COLO829 (cell line): ENCODE data around the gene OLFM1.
"Not testable (repeated sequence)": the region's sequence is repeated elsewhere in the genome, so short reads cannot be mapped to it uniquely, and the experiment has no call there.

Experiments used
- DNase-seq: peaks from one replicate; pipeline ENCODE4 v3.0.0; 2012; ENCODE audit warnings: low spot score

OLFM1 gene

DNA sequence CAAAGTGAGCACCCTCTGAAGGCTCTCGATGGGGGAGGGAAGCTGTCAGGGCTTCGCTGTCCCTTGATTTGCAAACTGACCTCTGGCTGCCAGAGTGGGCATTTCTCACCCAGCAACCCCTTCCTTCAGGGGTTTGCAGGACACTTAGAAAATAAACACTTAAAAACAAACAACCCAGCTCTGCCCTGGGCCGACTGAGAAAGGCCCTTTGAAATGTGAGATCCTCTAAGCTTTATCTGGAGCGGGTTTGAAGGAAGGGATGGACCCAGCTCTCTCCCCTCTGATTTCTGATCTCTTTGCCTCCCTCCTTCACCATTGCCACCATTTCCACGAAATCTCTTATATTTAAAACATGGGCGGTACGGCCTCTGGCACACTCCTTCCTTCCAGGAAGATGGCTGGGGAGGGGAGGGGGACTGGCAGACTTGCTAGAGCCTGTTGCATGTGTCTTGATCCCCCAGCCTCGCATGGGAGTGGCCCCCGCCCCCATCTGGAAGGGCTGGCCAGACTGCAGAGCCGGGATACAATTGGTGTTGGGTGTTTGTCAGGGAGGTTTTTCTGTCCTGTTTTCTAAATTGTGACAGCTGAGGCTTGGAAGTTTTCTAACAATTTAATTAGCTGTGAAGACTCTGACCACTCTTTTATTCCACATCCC, 20.2 kb downstream of the OLFM1 start:
- no peak for DNase-seq

DNA sequence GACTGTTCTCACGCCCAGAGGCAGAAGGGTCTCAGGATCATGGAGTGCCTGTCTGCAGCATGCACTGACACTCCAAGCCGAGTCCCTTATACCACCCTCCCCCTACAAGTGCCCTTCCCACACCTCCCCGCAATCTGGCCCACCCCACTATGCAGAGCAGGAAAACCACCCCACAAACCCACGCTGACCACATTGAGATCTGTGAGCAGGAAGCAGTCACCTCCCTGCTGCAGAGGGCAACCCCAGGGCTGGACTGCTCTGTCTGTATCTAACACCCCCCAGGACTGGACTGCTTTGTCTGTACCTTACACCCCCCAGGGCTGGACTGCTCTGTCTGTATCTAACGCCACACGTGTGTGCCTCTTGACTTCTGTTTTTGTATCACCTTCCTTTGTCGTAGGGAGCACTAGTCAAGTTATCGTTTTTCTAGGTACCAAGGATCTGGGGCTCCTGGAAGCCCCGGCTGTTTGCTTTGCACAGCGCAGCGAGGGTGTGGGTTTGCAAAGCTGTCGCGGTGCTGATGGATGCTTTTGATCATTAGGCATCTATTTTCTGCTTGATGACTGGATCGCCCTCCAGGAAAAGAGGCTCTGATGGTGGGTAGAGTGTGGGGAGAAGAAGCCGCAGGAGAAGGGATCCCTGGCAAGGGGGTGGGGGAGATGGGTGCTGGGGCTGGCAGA, 21.5 kb downstream of the OLFM1 start:
- DNase-seq, result no peak

DNA sequence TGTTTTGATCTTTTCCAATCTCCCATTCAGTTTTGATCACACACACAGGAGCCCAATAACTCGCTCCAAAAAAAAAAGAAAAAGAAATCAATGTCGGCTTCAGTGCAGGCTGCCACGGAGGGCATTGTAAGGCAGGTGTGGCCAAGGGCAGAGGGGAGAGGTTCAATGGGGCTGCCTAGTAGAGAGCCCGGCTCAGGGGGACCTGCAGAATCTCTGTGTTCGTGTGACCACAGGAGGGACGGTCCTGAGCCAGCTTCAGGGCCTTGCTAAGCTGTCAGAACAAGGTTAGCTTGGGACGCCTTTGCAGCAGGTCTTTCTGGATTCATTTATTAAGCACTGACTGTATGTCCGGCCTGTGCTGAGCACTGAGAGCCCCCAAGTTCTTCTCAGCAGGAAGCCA, 22.2 kb downstream of the OLFM1 start:
- DNase-seq, result no peak

DNA sequence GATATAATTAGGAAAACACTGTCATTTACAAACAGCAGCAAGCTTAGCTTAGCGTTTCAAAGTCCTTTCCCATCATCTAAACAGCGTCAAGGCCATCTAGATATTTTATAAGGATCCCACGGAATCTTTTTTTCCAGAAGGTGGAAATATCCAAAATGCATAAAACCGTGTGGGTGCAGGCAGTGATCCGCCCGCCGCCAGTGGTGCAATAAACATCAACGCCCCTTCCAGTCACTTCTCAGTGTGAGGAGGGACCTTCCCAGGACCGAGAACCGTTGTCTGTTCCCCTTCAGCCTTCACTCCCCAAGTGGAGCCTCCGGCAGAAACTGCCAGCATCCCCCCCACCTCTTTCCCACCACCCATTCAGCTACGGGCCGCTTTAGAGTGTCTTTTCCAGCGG, 22.9 kb downstream of the OLFM1 start:
- no peak for DNase-seq

DNA sequence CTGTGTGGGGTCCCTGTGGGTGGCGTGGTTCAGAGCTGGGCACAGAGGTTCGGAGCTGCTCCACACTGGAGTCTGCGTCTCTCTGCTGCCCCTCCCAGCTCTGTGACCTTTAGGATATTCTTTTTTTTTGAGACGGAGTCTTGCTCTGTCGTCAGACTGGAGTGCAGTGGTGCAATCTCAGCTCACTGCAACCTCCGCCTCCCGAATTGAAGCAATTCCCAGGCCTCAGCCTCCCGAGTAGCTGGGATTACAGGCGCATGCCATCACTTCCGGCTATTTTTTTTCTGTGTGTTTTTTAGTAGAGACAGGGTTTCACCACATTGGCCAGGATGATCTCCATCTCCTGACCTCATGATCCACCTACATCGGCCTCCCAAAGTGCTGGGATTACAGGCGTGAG, 24.1 kb downstream of the OLFM1 start:
- DNase-seq, result not testable (repeated sequence)

DNA sequence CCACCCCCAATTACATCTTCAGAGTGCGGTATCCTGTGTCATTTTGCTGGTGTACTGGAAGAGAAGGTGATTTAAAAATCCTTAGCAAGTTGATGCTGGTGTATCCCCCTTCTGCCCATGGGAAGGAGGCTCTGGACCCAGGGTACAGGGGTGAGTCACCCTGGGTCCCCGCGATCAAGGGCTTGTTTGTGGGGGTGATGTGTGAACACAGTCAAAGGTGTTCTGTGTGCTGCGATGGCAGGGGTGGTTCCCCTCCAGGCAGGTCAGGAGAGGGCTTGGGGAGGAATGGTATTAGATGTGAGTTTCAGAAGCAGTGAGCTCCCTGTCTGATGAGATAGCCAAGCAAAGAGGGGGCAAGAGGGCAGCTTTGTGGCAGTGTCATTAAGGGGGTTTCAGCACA, 28.9 kb downstream of the OLFM1 start:
- no peak for DNase-seq

DNA sequence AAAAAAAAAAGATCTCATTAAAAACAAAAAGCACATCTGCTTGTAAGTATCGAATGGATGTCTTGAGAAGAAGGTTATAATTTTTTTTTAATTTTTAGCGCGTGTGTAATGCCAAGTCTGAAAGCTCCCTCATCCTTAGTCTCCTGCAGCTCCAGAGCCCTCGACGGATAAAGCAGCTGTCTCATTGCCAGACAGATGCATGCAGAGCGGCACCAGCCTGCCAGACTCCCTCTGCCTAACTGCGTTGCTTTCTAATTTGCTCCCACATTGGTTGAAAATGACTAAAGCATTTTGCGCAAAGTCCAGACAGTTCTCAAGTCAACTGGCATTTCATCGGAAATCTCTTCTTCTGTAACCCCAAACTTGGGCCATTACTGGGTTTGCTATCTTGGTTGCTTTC, 29.4 kb downstream of the OLFM1 start:
- no peak for DNase-seq

DNA sequence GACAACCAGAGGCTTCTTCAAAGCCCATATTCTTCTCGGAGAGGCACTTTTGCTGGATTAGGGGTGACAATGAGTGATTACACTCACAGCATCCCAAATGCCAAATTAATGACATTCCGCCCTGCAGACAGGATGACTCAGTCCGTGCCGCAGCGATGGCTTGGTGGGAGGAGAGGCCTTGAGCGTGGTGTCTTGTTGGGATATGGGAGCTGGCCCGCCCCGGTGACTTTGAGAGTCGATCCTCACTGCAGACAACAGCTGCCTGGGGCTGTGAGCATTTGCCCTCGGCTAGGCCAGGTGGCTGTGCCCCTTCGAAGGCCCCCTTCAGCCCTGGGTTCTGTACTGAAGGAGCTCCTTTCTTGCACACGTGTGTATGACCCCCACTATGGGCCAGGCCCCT, 29.8 kb downstream of the OLFM1 start:
- DNase-seq, result no peak

DNA sequence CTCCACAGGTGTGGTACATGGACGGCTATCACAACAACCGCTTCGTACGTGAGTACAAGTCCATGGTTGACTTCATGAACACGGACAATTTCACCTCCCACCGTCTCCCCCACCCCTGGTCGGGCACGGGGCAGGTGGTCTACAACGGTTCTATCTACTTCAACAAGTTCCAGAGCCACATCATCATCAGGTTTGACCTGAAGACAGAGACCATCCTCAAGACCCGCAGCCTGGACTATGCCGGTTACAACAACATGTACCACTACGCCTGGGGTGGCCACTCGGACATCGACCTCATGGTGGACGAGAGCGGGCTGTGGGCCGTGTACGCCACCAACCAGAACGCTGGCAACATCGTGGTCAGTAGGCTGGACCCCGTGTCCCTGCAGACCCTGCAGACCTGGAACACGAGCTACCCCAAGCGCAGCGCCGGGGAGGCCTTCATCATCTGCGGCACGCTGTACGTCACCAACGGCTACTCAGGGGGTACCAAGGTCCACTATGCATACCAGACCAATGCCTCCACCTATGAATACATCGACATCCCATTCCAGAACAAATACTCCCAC, 32.1 kb downstream of the OLFM1 start:
- DNase-seq, result no peak

DNA sequence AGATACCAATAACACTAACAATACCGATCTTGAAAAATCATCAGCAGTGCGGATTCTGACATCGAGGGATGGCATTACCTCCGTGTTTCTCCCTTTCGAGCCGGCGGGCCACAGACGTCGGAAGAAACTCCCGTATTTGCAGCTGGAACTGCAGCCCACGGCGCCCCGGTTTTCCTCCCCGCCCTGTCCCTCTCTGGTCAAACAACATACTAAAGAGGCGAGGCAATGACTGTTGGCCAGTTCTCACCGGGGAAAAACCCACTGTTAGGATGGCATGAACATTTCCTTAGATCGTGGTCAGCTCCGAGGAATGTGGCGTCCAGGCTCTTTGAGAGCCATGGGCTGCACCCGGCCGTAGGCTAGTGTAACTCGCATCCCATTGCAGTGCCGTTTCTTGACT, 32.8 kb downstream of the OLFM1 start:
- DNase-seq, result no peak

DNA sequence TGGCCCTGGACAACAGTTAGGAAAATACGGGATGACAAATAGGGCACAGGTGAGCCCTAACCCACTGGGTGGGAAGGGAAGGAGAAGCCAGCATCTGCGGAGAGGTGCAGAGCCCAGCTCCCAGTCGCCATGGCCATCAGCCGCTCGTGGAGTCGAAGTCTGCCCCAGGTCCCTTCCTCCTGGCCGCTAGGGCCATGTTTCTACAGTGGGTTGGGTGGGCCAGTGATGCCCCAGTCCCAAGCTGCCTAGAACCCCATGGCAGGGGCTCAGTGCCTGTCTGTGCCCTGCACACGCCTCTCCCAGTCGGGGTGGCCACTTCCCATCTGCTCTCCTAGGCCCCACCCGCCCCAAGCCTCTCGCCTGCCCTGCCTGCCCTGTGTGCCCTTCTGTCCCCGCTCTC, 34.8 kb downstream of the OLFM1 start:
- no peak for DNase-seq

DNA sequence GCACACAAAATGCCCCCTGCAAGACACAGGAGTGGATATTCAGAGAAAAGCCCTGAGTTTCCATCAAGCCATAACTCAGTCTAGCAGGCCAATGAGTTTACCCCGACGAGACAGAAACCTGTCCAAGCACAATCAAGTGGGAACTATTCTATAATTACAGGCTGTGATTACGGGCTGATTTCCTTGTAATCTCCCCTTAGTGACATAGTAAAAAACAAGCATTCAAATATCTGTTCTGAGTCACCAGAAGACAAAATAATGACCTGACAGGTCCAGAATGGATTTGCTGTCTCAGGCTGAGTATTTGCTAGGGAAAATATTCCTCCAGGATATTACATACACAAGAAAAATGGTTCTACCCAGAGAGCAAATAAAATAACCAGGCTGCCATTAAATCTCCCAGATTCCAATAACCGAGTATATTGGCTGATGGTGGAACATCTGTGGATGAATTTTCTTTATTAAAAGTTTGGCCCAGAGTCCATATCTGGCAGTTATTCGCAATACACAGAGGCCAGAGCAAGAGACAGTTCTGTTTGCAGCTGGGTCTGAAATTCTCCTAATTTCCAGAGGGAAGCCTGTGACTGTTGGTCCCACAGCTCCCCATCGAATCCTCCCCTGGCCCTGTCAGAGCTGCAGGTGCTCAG, 35.8 kb downstream of the OLFM1 start:
- DNase-seq, result no peak

DNA sequence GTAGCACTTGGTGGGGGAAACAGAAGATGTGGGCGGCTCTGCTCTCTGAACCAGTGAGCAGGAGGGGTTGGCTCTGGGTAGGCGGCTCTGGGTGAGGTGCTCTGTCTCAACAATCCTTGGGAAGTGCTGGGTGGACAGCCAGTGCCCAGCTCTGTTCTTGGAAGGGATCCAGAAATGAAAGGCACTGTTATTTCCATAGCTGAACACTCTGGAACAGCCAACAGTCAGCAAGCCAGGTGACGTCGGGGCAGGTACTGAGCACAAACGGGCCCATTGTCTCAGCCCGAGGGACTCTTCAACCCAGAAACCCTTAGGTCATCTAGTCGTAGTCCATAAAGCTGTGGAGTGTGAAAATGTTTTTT, 36.3 kb downstream of the OLFM1 start:
- no peak for DNase-seq

DNA sequence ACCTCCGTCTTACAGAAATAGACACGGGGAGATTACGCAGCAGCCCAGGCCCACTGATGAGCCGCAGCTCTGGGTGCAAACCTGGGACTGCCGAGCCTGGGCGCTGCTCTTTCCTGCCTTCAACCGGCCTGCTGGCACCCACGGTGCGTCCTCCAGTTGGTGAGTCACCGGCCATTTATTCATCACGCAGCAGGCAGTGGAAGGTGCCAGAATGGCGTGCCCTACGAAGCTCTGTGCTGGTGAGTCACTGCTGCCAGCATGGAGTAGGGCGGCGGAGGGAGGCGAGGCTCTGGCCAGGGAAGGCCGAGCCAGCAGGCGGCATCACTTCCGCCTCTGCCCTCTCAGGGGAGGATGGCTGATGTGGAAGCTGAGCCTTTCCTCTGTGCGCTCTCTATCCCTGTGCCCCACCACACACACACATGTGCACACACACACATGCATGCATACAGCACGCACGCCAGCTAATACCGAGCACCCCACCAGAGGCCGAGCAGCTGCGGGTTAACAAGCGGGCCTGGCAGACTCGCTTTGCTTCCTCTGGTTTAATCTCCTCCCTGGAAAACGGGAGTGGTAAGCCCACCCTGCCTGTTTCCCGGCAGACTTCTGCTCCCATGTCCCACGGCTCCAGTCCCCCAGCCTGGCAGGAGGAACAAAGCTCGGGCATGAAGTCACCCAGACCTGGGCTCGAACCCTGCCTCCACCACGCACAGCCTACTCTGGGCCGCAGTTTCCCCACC, 39.2 kb downstream of the OLFM1 start:
- DNase-seq, result peak; percentile 52

DNA sequence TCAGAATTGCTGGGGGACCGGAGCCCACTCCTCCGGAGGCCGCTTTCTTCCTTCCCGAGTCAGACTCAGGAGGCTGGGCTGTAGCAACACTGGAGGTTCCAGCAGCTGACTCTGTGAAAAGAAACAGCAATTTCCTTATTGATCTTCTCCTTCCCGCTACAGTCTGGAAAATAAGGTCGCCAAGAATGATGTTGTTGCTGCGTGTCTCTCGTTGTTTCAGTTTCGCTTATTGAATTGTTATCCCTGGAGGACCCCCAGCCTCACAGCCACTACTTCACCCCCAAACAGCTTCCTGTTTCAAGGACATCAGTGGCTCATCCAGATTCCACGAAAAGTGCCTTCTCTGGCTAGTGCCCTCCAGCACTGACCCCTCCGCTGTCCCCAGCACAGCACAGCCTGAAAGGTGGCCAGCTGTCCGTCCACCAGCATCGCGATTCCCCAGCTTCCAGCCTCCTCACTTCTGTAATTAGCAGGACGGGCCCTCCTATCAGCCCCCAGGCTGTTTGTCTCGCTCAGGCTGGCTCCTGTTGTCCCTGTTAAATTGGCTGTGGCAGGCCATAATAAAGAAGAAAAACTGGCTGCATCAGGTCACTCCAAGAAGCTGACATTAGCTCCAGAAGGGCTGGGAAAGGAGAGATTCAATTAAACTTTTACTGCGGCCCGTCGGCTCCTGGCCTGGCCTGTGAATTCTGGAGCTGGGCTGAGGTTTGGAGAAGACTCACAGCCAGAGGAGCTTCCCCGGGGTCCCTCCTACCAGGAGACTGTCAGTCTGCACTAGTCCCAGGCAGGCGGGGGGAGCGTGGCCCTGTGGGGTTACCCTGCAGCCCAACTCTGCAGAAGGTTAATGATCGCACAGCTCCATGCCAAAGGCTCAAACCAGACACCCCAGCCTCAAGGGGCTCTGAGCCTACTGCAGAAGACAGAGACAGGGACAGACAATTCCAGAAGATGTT, 40.5 kb downstream of the OLFM1 start:
- no peak for DNase-seq

DNA sequence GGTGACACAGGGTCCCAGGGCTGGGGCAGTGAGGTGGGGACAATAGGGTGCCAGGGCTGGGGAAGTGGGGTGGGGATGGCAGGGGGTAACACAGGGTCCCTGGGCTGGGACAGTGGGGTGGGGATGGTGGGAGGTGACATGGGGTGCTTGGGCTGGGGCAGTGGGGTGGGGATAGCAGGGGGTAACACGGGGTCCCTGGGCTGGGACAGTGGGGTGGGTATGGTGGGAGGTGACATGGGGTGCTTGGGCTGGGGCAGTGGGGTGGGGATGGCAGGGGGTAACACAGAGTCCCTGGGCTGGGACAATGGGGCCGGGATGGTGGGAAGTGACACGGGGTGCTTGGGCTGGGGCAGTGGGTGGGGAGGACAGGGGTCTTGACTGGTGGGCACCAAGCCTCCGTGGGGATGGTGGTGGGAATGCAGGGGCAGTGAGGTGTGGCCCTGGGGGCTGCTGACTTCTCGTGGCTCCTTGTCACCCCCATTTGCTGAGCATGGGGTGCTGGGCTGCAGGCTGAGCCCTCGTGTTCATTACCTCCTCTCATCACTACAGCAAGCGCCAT, 41.7 kb downstream of the OLFM1 start:
- no peak for DNase-seq

DNA sequence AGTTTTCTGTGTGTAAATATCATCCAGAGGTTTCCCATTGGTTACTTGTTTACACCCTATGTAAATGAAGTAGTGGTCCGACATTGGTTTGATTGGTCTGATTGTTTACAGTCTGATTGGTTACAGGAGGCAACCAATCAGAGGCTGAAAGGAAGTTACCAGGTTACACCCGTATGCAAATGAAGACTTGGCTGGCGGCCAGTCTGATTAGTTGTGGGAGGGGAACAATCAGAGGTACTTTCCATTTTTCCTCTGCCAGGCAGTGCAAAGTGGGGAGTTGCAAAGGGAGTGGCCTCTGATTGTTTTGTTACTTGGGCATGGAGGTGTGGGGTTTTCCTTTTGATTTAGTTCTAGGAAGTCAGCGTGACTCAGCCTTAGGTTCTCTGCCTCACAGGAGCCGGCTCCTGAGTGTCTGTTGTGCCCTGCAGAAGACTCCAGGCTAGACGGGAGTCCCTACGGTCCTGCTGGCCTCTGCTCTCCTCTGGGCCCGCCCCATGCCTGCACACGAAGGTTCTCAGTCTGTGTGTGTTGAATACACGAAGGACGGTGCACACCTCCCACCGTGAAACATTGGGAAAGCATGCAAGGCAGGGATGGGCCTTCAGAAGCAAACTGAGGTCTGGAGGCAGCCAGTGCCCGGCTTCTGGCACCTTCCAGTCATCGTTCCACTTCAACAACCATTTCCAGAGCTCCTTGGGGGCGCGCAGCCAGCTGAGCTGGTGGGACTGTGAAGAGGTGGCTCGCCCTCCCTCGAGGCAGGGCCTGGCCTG, 42.9 kb downstream of the OLFM1 start:
- no peak for DNase-seq

DNA sequence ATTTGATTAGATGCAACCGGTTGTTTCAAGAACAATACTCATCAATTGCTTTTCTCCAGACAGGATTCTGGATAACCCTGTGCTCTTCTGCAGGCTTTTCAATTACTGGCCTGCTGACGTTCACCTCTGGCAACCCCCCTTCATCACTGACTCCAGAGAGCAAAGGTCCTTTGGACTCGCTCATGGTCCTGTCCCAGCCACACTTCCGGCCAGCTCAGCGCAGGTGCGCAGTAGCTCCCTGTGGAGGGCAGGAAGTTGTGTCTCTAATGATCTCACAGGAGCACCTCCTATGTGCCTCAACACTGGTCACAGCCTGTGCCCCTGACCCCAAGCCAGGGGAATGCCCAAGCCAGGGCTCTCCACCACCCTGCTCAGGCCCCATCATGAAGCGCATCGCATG, 44.0 kb downstream of the OLFM1 start:
- DNase-seq, result no peak

DNA sequence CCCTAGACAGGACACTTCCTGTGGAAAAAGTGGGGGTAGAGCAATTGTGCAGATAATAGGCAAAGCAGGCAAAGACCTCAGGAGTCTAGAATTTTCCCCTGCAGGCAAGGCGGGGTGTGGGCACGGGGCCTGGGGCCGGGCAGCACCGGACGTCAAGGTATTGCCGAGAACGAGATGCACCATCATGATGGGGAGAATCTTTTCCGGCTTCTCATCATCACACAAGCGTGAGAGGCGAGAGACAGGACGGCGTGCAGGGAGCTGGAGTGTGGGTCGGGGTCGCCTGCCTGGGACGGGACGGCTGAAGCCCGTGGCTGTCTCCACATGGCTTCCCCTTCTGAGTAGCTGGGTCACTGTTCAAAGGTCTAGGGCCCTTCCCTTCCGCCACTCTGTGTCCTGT, 44.5 kb downstream of the OLFM1 start:
- DNase-seq, result no peak

DNA sequence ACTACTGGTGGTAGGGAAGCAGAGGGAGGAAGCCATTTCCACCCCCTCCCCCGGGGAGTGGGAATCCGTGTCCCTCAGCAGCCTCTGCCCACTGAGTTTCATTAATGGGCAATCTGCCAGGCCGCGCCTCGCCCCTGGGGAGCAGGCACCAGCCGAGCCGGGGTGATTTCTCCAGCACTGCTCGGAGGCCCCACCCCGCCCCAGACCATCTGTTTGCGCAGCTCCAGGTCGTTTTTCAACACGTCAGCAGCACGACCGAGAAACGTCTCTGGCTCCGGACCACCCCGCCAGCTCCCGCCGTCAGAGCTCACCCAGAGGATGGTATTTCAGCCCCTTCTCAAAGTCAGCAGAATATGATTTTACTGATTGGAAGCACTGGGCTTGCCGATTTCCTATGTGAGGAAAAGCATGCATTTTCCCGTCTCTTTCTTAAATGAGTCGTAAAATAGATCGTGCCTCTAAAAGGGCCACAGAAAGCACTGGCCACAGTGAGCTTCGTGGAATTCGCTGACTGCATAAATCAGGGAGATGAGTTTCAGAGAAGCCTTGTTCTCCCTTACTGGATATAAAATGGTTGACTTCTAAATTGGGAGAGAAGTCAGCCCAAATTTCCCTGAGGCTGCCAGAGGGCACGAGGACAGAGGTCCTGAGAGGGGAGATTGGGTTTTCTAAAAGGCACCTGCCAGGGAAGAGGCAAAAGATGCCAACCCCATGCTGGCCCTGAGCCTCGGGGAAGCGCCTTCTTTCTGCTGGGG, 47.0 kb downstream of the OLFM1 start:
- no peak for DNase-seq
